Measurements from ENCODE around the gene TMOD1.

TMOD1 gene

GRCh38 chr9:97484134-97484533 is 17.3 kb upstream of the TMOD1 start:
- no peak for TF ChIP-seq TAF1 (IDR thresholded peaks at IDR 0.05; ENCODE audit: borderline replicate concordance, insufficient read depth, low read length)
- TF ChIP-seq FOXP2 (optimal IDR thresholded peaks at IDR 0.05; ENCODE audit: borderline replicate concordance, extremely low read depth, extremely low read length, insufficient read depth), result no peak
- no peak for TF ChIP-seq REST (IDR thresholded peaks at IDR 0.05; ENCODE audit: insufficient read depth in 1 of 2, low read depth in 2 of 2, low read length in 2 of 2)
- no peak for TF ChIP-seq POLR2AphosphoS5 (IDR thresholded peaks at IDR 0.05; ENCODE audit: low read depth, low read length)
- TF ChIP-seq SIN3A (IDR thresholded peaks at IDR 0.05; ENCODE audit: borderline replicate concordance, insufficient read depth, low read length), result no peak

DNA sequence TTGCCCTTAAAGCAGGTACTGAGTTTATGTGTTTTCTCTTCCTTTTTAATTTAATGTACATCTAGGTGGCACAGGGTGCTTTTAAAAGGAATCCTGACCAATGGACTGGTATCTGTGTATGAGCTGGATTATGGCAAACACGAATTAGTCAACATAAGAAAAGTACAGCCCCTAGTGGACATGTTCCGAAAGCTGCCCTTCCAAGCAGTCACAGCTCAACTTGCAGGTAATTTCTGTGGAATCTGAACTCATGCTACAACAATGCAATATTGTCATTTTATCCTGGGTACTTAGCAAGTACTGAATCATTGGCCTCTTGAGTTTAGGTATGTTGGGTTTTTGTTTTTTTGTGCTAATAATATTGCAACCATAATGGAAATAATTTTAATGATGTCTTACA is 14.4 kb upstream of the TMOD1 start:
- no peak for TF ChIP-seq SIN3A (IDR thresholded peaks at IDR 0.05; ENCODE audit: borderline replicate concordance, insufficient read depth, low read length)

DNA sequence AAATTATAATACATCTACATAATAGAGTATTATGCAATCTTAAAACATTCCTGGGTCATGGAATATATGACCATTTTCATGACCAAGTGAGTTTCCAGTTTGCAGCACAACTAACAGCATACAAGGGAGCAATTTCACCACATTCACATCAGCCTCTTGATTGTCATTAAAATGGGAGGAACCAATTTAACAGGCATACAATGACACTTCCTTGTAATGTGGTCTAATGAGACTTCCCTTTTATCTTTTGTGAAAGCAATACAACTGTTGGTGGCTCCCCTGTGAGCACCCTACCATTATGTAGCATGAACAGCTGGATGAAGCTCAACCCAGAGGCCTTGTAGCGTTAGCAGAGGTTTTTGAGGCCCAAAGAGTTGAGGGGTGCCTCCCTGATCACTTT is 13.6 kb upstream of the TMOD1 start:
- no peak for TF ChIP-seq FOXP2 (optimal IDR thresholded peaks at IDR 0.05; ENCODE audit: borderline replicate concordance, extremely low read depth, extremely low read length, insufficient read depth)
- TF ChIP-seq POLR2AphosphoS5 (IDR thresholded peaks at IDR 0.05; ENCODE audit: low read depth, low read length), result no peak
- TF ChIP-seq SIN3A (IDR thresholded peaks at IDR 0.05; ENCODE audit: borderline replicate concordance, insufficient read depth, low read length), result no peak
- TF ChIP-seq TAF1 (IDR thresholded peaks at IDR 0.05; ENCODE audit: borderline replicate concordance, insufficient read depth, low read length), result no peak
- TF ChIP-seq REST (IDR thresholded peaks at IDR 0.05; ENCODE audit: insufficient read depth in 1 of 2, low read depth in 2 of 2, low read length in 2 of 2), result no peak

DNA sequence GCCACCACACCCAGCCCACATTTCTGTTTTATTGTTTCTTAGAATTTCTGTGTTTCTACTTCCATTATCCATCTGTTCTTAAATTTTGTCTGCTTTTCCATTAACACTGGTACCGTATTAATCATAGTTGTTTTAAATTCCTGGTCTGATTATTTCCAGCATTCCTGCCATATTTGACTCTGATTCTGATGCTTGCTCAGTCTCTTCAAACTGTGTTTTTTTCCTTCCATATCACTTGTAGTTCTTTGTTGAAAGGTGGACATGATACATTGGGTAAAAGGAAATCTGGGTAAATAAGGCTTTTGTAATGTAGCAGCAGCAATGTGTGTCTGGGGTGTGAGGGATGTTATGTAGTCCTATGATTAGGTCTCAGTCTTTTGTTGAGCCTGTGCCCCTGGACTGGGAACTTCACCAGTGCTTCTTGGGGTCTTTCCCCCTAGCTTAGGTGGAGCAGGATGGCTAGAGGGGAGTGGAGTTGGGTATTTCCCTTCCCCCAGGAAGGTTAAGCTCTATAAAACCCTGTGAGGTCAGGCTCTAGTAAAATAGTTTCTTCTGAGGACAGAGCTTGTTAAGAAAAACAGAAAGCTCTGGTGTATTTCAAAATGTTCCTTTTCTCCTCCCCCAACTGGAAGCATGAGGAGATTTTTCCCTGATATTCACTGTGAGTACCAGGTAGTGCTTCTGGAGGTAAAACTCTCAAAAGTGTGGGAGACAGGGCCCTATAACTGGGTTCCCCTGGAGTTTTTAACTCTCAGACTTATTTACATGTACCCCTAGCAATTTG is 10.1 kb upstream of the TMOD1 start:
- no peak for TF ChIP-seq SIN3A (IDR thresholded peaks at IDR 0.05; ENCODE audit: borderline replicate concordance, insufficient read depth, low read length)

GRCh38 chr9:97500263-97500662 is 1.2 kb upstream of the TMOD1 start:
- TF ChIP-seq SIN3A (IDR thresholded peaks at IDR 0.05; ENCODE audit: borderline replicate concordance, insufficient read depth, low read length) (no peak), POLR2AphosphoS5 (IDR thresholded peaks at IDR 0.05; ENCODE audit: low read depth, low read length) (no peak), REST (IDR thresholded peaks at IDR 0.05; ENCODE audit: insufficient read depth in 1 of 2, low read depth in 2 of 2, low read length in 2 of 2) (no peak), TAF1 (IDR thresholded peaks at IDR 0.05; ENCODE audit: borderline replicate concordance, insufficient read depth, low read length) (no peak), FOXP2 (optimal IDR thresholded peaks at IDR 0.05; ENCODE audit: borderline replicate concordance, extremely low read depth, extremely low read length, insufficient read depth) (no peak)

GRCh38 chr9:97500765-97501176 is 695 bp upstream of the TMOD1 start:
- TF ChIP-seq POLR2AphosphoS5 (IDR thresholded peaks at IDR 0.05; ENCODE audit: low read depth, low read length) (no peak), FOXP2 (optimal IDR thresholded peaks at IDR 0.05; ENCODE audit: borderline replicate concordance, extremely low read depth, extremely low read length, insufficient read depth) (no peak), REST (IDR thresholded peaks at IDR 0.05; ENCODE audit: insufficient read depth in 1 of 2, low read depth in 2 of 2, low read length in 2 of 2) (no peak), SIN3A (IDR thresholded peaks at IDR 0.05; ENCODE audit: borderline replicate concordance, insufficient read depth, low read length) (no peak), TAF1 (IDR thresholded peaks at IDR 0.05; ENCODE audit: borderline replicate concordance, insufficient read depth, low read length) (no peak)

Measured in PFSK-1 (cell line).